ENCODE results near the gene F11.

The F11 gene

GRCh38 chr4:186265683-186266652 lies at the start of gene F11:
F11 (plus strand) TSS chr4:186266189; CDS start chr4:186267137, 948 bp downstream.
- H3K4me1 Mint-ChIP-seq (ENCODE audit: low read depth) = no peaks in the 10 kb centered on the region
- H3K27ac Mint-ChIP-seq = no peak within 1 kb of the TSS
- H3K36me3 Mint-ChIP-seq = no peaks in the 10 kb centered on the region
- H3K27me3 Mint-ChIP-seq = peaks cover 13% of the 10 kb centered on the region
- H3K9me3 Mint-ChIP-seq (ENCODE audit: low read depth) = no peaks in the 10 kb centered on the region
- no peak within 1 kb of the TSS for H3K4me3 Mint-ChIP-seq

GRCh38 chr4:186216465-186217024 lies 49.4 kb upstream of the F11 start:
- H3K4me3 Mint-ChIP-seq = no peak overlapping the region
- H3K36me3 Mint-ChIP-seq = peaks cover 5% of the 10 kb centered on the region
- H3K4me1 Mint-ChIP-seq (ENCODE audit: low read depth) = no peaks in the 10 kb centered on the region
- no peak overlapping the region for H3K27ac Mint-ChIP-seq
- no peaks in the 10 kb centered on the region for H3K9me3 Mint-ChIP-seq (ENCODE audit: low read depth)
- no peaks in the 10 kb centered on the region for H3K27me3 Mint-ChIP-seq

- no peaks in the 10 kb centered on the region for H3K36me3 Mint-ChIP-seq
- H3K4me1 Mint-ChIP-seq (ENCODE audit: low read depth) = no peaks in the 10 kb centered on the region
- no peak overlapping the region for H3K27ac Mint-ChIP-seq
- H3K27me3 Mint-ChIP-seq = no peaks in the 10 kb centered on the region
- no peaks in the 10 kb centered on the region for H3K9me3 Mint-ChIP-seq (ENCODE audit: low read depth)
- no peak overlapping the region for H3K4me3 Mint-ChIP-seq
Measured at GRCh38 chr4:186217733-186218293, 48.2 kb upstream of the F11 start.

- Mint-ChIP-seq H3K4me1 (ENCODE audit: low read depth) (no peaks in the 10 kb centered on the region), H3K9me3 (ENCODE audit: low read depth) (peaks cover 6% of the 10 kb centered on the region), H3K27ac (no peak overlapping the region), H3K4me3 (no peak overlapping the region), H3K27me3 (no peaks in the 10 kb centered on the region), H3K36me3 (peaks cover 17% of the 10 kb centered on the region)
Measured at GRCh38 chr4:186221624-186222023, 44.4 kb upstream of the F11 start.

GRCh38 chr4:186225848-186226247 lies 40.1 kb upstream of the F11 start:
- Mint-ChIP-seq H3K36me3 (peaks cover 19% of the 10 kb centered on the region), H3K27ac (no peak overlapping the region), H3K9me3 (ENCODE audit: low read depth) (peaks cover 6% of the 10 kb centered on the region), H3K4me1 (ENCODE audit: low read depth) (no peaks in the 10 kb centered on the region), H3K27me3 (no peaks in the 10 kb centered on the region), H3K4me3 (no peak overlapping the region)

- H3K4me3 Mint-ChIP-seq = no peak overlapping the region
- no peaks in the 10 kb centered on the region for H3K4me1 Mint-ChIP-seq (ENCODE audit: low read depth)
- peaks cover 6% of the 10 kb centered on the region for H3K9me3 Mint-ChIP-seq (ENCODE audit: low read depth)
- no peak overlapping the region for H3K27ac Mint-ChIP-seq
- H3K36me3 Mint-ChIP-seq = peaks cover 19% of the 10 kb centered on the region
- H3K27me3 Mint-ChIP-seq = no peaks in the 10 kb centered on the region
Measured at GRCh38 chr4:186226521-186227189, 39.3 kb upstream of the F11 start.

- H3K27me3 Mint-ChIP-seq = no peaks in the 10 kb centered on the region
- H3K4me3 Mint-ChIP-seq = no peak within 1 kb of the TSS
- H3K27ac Mint-ChIP-seq = no peak within 1 kb of the TSS
- H3K36me3 Mint-ChIP-seq = peaks cover 22% of the 10 kb centered on the region
- H3K4me1 Mint-ChIP-seq (ENCODE audit: low read depth) = no peaks in the 10 kb centered on the region
- H3K9me3 Mint-ChIP-seq (ENCODE audit: low read depth) = peaks cover 6% of the 10 kb centered on the region
Measured at GRCh38 chr4:186227221-186227620, 38.8 kb upstream of the F11 start, which contains the start of gene KLKB1. KLKB1 (plus strand) TSS chr4:186227507; CDS start chr4:186228196, 689 bp downstream.

GRCh38 chr4:186227744-186228513 lies 38.1 kb upstream of the F11 start:
- Mint-ChIP-seq H3K36me3 (peaks cover 26% of the 10 kb centered on the region), H3K9me3 (ENCODE audit: low read depth) (peaks cover 6% of the 10 kb centered on the region), H3K27ac (no peak overlapping the region), H3K4me1 (ENCODE audit: low read depth) (no peaks in the 10 kb centered on the region), H3K27me3 (no peaks in the 10 kb centered on the region), H3K4me3 (no peak overlapping the region)

- H3K27ac Mint-ChIP-seq = no peak overlapping the region
- H3K36me3 Mint-ChIP-seq = peaks cover 23% of the 10 kb centered on the region
- H3K27me3 Mint-ChIP-seq = no peaks in the 10 kb centered on the region
- H3K9me3 Mint-ChIP-seq (ENCODE audit: low read depth) = peaks cover 6% of the 10 kb centered on the region
- no peak overlapping the region for H3K4me3 Mint-ChIP-seq
- no peaks in the 10 kb centered on the region for H3K4me1 Mint-ChIP-seq (ENCODE audit: low read depth)
Measured at GRCh38 chr4:186228514-186228894, 37.5 kb upstream of the F11 start.

- H3K4me3 Mint-ChIP-seq = no peak overlapping the region
- H3K36me3 Mint-ChIP-seq = peaks cover 12% of the 10 kb centered on the region
- no peaks in the 10 kb centered on the region for H3K27me3 Mint-ChIP-seq
- H3K27ac Mint-ChIP-seq = no peak overlapping the region
- no peaks in the 10 kb centered on the region for H3K4me1 Mint-ChIP-seq (ENCODE audit: low read depth)
- no peaks in the 10 kb centered on the region for H3K9me3 Mint-ChIP-seq (ENCODE audit: low read depth)
Measured at GRCh38 chr4:186234367-186234766, 31.6 kb upstream of the F11 start.

- Mint-ChIP-seq H3K27me3 (no peaks in the 10 kb centered on the region), H3K4me1 (ENCODE audit: low read depth) (no peaks in the 10 kb centered on the region), H3K4me3 (no peak overlapping the region), H3K36me3 (peaks cover 15% of the 10 kb centered on the region), H3K9me3 (ENCODE audit: low read depth) (no peaks in the 10 kb centered on the region), H3K27ac (no peak overlapping the region)
Measured at GRCh38 chr4:186236126-186236525, 29.9 kb upstream of the F11 start.

GRCh38 chr4:186240452-186240847 lies 25.5 kb upstream of the F11 start:
- Mint-ChIP-seq H3K4me3 (no peak overlapping the region), H3K4me1 (ENCODE audit: low read depth) (no peaks in the 10 kb centered on the region), H3K9me3 (ENCODE audit: low read depth) (no peaks in the 10 kb centered on the region), H3K36me3 (peaks cover 6% of the 10 kb centered on the region), H3K27ac (no peak overlapping the region), H3K27me3 (no peaks in the 10 kb centered on the region)

GRCh38 chr4:186240848-186241491 lies 25.0 kb upstream of the F11 start:
- no peaks in the 10 kb centered on the region for H3K4me1 Mint-ChIP-seq (ENCODE audit: low read depth)
- H3K27ac Mint-ChIP-seq = no peak overlapping the region
- no peaks in the 10 kb centered on the region for H3K27me3 Mint-ChIP-seq
- peaks cover 10% of the 10 kb centered on the region for H3K36me3 Mint-ChIP-seq
- no peak overlapping the region for H3K4me3 Mint-ChIP-seq
- peaks cover 2% of the 10 kb centered on the region for H3K9me3 Mint-ChIP-seq (ENCODE audit: low read depth)

GRCh38 chr4:186241616-186242015 lies 24.4 kb upstream of the F11 start:
- H3K4me1 Mint-ChIP-seq (ENCODE audit: low read depth) = no peaks in the 10 kb centered on the region
- peaks cover 4% of the 10 kb centered on the region for H3K9me3 Mint-ChIP-seq (ENCODE audit: low read depth)
- H3K27ac Mint-ChIP-seq = no peak overlapping the region
- H3K36me3 Mint-ChIP-seq = peaks cover 15% of the 10 kb centered on the region
- H3K27me3 Mint-ChIP-seq = no peaks in the 10 kb centered on the region
- no peak overlapping the region for H3K4me3 Mint-ChIP-seq

All from activated naive CD8-positive, alpha-beta T cell (primary cell).